Measurements from ENCODE around the gene ACMSD.

- TF ChIP-seq, protein P1, sequence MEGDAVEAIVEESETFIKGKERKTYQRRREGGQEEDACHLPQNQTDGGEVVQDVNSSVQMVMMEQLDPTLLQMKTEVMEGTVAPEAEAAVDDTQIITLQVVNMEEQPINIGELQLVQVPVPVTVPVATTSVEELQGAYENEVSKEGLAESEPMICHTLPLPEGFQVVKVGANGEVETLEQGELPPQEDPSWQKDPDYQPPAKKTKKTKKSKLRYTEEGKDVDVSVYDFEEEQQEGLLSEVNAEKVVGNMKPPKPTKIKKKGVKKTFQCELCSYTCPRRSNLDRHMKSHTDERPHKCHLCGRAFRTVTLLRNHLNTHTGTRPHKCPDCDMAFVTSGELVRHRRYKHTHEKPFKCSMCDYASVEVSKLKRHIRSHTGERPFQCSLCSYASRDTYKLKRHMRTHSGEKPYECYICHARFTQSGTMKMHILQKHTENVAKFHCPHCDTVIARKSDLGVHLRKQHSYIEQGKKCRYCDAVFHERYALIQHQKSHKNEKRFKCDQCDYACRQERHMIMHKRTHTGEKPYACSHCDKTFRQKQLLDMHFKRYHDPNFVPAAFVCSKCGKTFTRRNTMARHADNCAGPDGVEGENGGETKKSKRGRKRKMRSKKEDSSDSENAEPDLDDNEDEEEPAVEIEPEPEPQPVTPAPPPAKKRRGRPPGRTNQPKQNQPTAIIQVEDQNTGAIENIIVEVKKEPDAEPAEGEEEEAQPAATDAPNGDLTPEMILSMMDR (conservative IDR thresholded peaks at IDR 0.05; ENCODE audit: low read depth in 2 of 2), result no peak
- TF ChIP-seq NANOG (IDR thresholded peaks at IDR 0.05; ENCODE audit: borderline replicate concordance) (no peak), CREB1 (CRISPR knock-in tag; IDR thresholded peaks at IDR 0.05; ENCODE audit: low read depth) (no peak), EZH2phosphoT487 (IDR thresholded peaks at IDR 0.05; ENCODE audit: unreplicated experiment) (no peak), EZH2 (IDR thresholded peaks at IDR 0.05; ENCODE audit: low read depth, unreplicated experiment) (no peak), JUNB (IDR thresholded peaks at IDR 0.05; ENCODE audit: unreplicated experiment) (no peak), ZNF114 (CRISPR knock-in tag; IDR thresholded peaks at IDR 0.05) (no peak), POLR2AphosphoS5 (IDR thresholded peaks at IDR 0.05; ENCODE audit: low read depth) (no peak)
- TF ChIP-seq, protein P2, sequence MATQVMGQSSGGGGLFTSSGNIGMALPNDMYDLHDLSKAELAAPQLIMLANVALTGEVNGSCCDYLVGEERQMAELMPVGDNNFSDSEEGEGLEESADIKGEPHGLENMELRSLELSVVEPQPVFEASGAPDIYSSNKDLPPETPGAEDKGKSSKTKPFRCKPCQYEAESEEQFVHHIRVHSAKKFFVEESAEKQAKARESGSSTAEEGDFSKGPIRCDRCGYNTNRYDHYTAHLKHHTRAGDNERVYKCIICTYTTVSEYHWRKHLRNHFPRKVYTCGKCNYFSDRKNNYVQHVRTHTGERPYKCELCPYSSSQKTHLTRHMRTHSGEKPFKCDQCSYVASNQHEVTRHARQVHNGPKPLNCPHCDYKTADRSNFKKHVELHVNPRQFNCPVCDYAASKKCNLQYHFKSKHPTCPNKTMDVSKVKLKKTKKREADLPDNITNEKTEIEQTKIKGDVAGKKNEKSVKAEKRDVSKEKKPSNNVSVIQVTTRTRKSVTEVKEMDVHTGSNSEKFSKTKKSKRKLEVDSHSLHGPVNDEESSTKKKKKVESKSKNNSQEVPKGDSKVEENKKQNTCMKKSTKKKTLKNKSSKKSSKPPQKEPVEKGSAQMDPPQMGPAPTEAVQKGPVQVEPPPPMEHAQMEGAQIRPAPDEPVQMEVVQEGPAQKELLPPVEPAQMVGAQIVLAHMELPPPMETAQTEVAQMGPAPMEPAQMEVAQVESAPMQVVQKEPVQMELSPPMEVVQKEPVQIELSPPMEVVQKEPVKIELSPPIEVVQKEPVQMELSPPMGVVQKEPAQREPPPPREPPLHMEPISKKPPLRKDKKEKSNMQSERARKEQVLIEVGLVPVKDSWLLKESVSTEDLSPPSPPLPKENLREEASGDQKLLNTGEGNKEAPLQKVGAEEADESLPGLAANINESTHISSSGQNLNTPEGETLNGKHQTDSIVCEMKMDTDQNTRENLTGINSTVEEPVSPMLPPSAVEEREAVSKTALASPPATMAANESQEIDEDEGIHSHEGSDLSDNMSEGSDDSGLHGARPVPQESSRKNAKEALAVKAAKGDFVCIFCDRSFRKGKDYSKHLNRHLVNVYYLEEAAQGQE (IDR thresholded peaks at IDR 0.05; ENCODE audit: unreplicated experiment), result no peak
- TF ChIP-seq, protein P3, sequence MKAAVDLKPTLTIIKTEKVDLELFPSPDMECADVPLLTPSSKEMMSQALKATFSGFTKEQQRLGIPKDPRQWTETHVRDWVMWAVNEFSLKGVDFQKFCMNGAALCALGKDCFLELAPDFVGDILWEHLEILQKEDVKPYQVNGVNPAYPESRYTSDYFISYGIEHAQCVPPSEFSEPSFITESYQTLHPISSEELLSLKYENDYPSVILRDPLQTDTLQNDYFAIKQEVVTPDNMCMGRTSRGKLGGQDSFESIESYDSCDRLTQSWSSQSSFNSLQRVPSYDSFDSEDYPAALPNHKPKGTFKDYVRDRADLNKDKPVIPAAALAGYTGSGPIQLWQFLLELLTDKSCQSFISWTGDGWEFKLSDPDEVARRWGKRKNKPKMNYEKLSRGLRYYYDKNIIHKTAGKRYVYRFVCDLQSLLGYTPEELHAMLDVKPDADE (IDR thresholded peaks at IDR 0.05), result no peak
These were observed 34.7 kb downstream of the ACMSD start for GRCh38 chr2:134873152-134873551.

Data from GM23338 (cell line).